Naive thymus-derived CD4-positive, alpha-beta T cell (primary cell): Measurements from ENCODE around the gene FBXO41. TPM values are rescaled to one million over a fixed set of nuclear protein-coding genes. Genes with fewer than 3 reads are reported as not detected.

Source experiments
- ATAC-seq: fragments of 150-1000 bp; cut with Tn5 transposase; 2 replicates; pipeline ENCODE4 v1.10.0; 2021; ENCODE audit warnings: mild to moderate bottlenecking, moderate library complexity
- CTCF ChIA-PET: fragments of 350-600 bp; sonication (Branson Sonifier 250); formaldehyde crosslinking; loops from one replicate; lab custom pipeline; 2021; ENCODE audit warnings: antibody characterized with exemption; lab: Charles Lee
- POLR2A ChIA-PET: fragments of 350-600 bp; sonication (Branson Sonifier 250); formaldehyde crosslinking; loops from one replicate; lab custom pipeline; 2021; ENCODE audit warnings: antibody characterized with exemption, inconsistent platforms; lab: Charles Lee
- DNase-seq, 9 donors: peaks; one replicate each; pipeline versions ENCODE4 v3.0.0 to v3.0.0-alpha.2; 2020 to 2022; ENCODE audit warnings: mixed read lengths in 1 of 9
- H3K27ac ChIP-seq: one replicate; pipeline ENCODE4 v1.7.0; 2013; ENCODE audit warnings: mild to moderate bottlenecking, low read depth, low read length, moderate library complexity
- H3K27me3 ChIP-seq, 2 donors: one replicate each; pipeline ENCODE4 v1.7.0; 2013; ENCODE audit warnings: low read length in 2 of 2, mild to moderate bottlenecking in 2 of 2, moderate library complexity in 2 of 2; ENCODE audit not compliant: control insufficient read depth in 2 of 2, insufficient read depth in 2 of 2
- H3K36me3 ChIP-seq, 3 experiments: 1 replicate in 2 of 3; 2 replicates in 1 of 3; pipeline ENCODE4 v1.7.0; 2013; ENCODE audit warnings: low read length in 3 of 3, mild to moderate bottlenecking in 3 of 3, moderate library complexity in 1 of 3; ENCODE audit not compliant: insufficient read depth in 3 of 3, control insufficient read depth in 2 of 3
- H3K4me1 ChIP-seq, 2 donors: one replicate each; pipeline ENCODE4 v1.7.0; 2013; ENCODE audit warnings: low read length in 2 of 2, mild to moderate bottlenecking in 2 of 2, moderate library complexity in 1 of 2; ENCODE audit not compliant: control insufficient read depth in 2 of 2, insufficient read depth in 2 of 2
- H3K4me3 ChIP-seq: 2 replicates; pipeline ENCODE4 v1.7.0; 2013; ENCODE audit warnings: mild to moderate bottlenecking, low read length
- H3K9me3 ChIP-seq, 3 experiments: 1 replicate in 2 of 3; 2 replicates in 1 of 3; pipeline ENCODE4 v1.7.0; 2013; ENCODE audit warnings: low read length in 3 of 3; ENCODE audit not compliant: control insufficient read depth in 2 of 3
- H3K27ac Mint-ChIP-seq, 9 donors: one replicate each; pipeline ENCODE4 v1.8.0; 2020 to 2022; ENCODE audit warnings: mixed read lengths in 9 of 9, mild to moderate bottlenecking in 8 of 9, moderate library complexity in 5 of 9, inconsistent platforms in 2 of 9
- H3K27me3 Mint-ChIP-seq, 5 donors: one replicate each; pipeline ENCODE4 v1.8.0; 2021 to 2022; ENCODE audit warnings: mixed read lengths in 5 of 5, mild to moderate bottlenecking in 1 of 5
- H3K36me3 Mint-ChIP-seq, 5 donors: one replicate each; pipeline ENCODE4 v1.8.0; 2020 to 2022; ENCODE audit warnings: mixed read lengths in 5 of 5, mild to moderate bottlenecking in 3 of 5, inconsistent platforms in 1 of 5
- H3K4me1 Mint-ChIP-seq, 7 donors: one replicate each; pipeline ENCODE4 v1.8.0; 2020 to 2022; ENCODE audit warnings: mixed read lengths in 7 of 7, mild to moderate bottlenecking in 3 of 7, inconsistent platforms in 1 of 7
- H3K4me3 Mint-ChIP-seq, 10 donors: one replicate each; pipeline ENCODE4 v1.8.0; 2020 to 2022; ENCODE audit warnings: mild to moderate bottlenecking in 10 of 10, mixed read lengths in 10 of 10, moderate library complexity in 6 of 10, inconsistent platforms in 2 of 10
- H3K9me3 Mint-ChIP-seq, 11 donors: one replicate each; pipeline ENCODE4 v1.8.0; 2020 to 2022; ENCODE audit warnings: mixed read lengths in 11 of 11, mild to moderate bottlenecking in 4 of 11, inconsistent platforms in 1 of 11, moderate library complexity in 1 of 11
- intact Hi-C, 2 donors: fragments of 100-400 bp; cut with micrococcal nuclease; formaldehyde crosslinking; loops; one replicate each; pipeline ENCODE4 v1.15.1; 2023
- polyA plus RNA-seq, 2 donors: library from polyadenylated mRNA; unstranded; fragments of 300-500 nt; fragmentation: Illumina TruSeq; gene quantifications; one replicate each; pipeline ENCODE4 v1.2.3, GENCODE V29; 2021
- total RNA-seq, 6 experiments: library from RNA in 5 of 6; stranded (reverse) in 5 of 6; gene quantifications; 1 replicate in 5 of 6; 2 replicates in 1 of 6; pipeline ENCODE4 v1.2.3 and lab custom pipeline; 2021 to 2026

FBXO41 gene
- total and polyA plus RNA-seq, 7 experiments from 2014 or later = 1.5 to 19.6 (median 14.1) TPM

DNA sequence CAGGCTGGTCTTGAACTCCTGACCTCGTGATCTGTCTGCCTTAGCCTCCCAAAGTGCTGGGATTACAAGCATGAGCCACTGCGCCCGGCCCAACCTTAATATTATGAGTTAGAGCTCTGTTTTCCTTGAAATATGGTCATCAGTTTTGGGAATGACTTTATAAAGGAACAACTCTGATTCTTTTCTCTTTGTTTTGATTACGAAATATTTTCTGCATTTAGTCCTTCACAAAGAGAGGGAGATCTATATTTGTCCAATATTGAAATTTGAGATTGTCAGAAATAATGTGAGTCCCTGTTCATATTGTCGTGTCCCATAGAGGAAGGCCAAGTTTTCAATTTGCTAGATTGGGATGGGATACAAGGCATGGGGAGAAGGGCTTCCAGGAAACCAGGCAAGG lies 67.1 kb downstream of the FBXO41 start:
- Histone ChIP-seq H3K4me3 (no peak overlapping the region), H3K27ac (no peak overlapping the region), H3K36me3 (peaks cover 0 to 49% (median 15%) of the 10 kb centered on the region in 3 experiments), H3K4me1 (peaks cover 14 to 18% of the 10 kb centered on the region in 2 donors), H3K27me3 (no peaks in the 10 kb centered on the region), H3K9me3 (no peaks in the 10 kb centered on the region)
- ChIA-PET CTCF (no interaction called here), POLR2A (interaction anchor here (4.9 kb wide), 1 partner anchor 17 kb away, joined by 24 read pairs; the partner anchor contains the start of genes CCT7 and PRADC1)
- no peak overlapping the region for H3K4me3 Mint-ChIP-seq
- H3K27ac Mint-ChIP-seq = peak overlapping the region in 2 of 9 donors; percentile 17 to 32
- peaks cover 1 to 21% (median 4%) of the 10 kb centered on the region in 5 donors for H3K36me3 Mint-ChIP-seq
- peaks cover 16 to 44% (median 36%) of the 10 kb centered on the region in 7 donors for H3K4me1 Mint-ChIP-seq
- ATAC-seq = no peak
- intact Hi-C loops = no loop called here
- no peaks in the 10 kb centered on the region for H3K9me3 Mint-ChIP-seq
- no peaks in the 10 kb centered on the region for H3K27me3 Mint-ChIP-seq
- DNase-seq = no peak

DNA sequence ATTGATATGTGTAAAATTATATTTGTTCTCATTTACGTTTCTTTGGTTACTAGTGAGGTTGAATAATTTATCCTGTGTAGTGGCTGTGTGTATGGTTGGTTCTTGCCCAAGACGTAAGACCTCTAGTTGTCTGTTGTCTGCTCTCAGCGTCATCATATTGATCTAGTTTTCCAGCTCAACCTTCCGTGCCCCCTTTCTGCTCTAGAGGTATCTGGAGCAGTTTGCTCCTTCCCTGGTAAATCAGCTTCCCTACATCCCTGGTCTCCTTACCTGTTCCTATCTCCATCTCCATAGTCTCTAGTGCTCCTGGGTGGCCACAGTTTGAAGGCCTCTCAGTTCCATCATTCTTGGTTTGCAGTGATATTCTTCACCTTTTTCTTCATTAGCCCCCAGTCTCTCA lies 69.0 kb downstream of the FBXO41 start:
- peak overlapping the region; percentile 25 to 98 (median 91) for H3K27ac Mint-ChIP-seq
- H3K27me3 ChIP-seq = no peaks in the 10 kb centered on the region
- CTCF ChIA-PET = interaction anchor here (1.2 to 1.7 kb wide), 3 partner anchors 10 to 75 kb away, joined by 5 read pairs; no protein-coding TSS in a partner anchor
- POLR2A ChIA-PET = interaction anchor here (0.5 to 1.1 kb wide), 5 partner anchors 14 to 1997 kb away, joined by 3 to 5 read pairs (median 3); partner anchors contain the start of genes CCT7 and PRADC1
- H3K27ac ChIP-seq = no peak overlapping the region
- no peak overlapping the region for H3K4me3 ChIP-seq
- peaks cover 0 to 5% (median 0%) of the 10 kb centered on the region in 5 donors for H3K36me3 Mint-ChIP-seq
- H3K4me1 ChIP-seq = peaks cover 14 to 18% of the 10 kb centered on the region in 2 donors
- ATAC-seq (no peak), DNase-seq (no peak)
- H3K4me3 Mint-ChIP-seq = peak overlapping the region; percentile 79 to 99 (median 94)
- H3K9me3 Mint-ChIP-seq = no peaks in the 10 kb centered on the region
- no peaks in the 10 kb centered on the region for H3K27me3 Mint-ChIP-seq
- peaks cover 0 to 30% (median 3%) of the 10 kb centered on the region in 3 experiments for H3K36me3 ChIP-seq
- no peaks in the 10 kb centered on the region for H3K9me3 ChIP-seq
- intact Hi-C loops = loop anchor here in 1 of 2 donors (2.0 kb wide), 1 partner anchor 76 kb away; no protein-coding TSS in a partner anchor
- peaks cover 16 to 44% (median 37%) of the 10 kb centered on the region in 7 donors for H3K4me1 Mint-ChIP-seq

DNA sequence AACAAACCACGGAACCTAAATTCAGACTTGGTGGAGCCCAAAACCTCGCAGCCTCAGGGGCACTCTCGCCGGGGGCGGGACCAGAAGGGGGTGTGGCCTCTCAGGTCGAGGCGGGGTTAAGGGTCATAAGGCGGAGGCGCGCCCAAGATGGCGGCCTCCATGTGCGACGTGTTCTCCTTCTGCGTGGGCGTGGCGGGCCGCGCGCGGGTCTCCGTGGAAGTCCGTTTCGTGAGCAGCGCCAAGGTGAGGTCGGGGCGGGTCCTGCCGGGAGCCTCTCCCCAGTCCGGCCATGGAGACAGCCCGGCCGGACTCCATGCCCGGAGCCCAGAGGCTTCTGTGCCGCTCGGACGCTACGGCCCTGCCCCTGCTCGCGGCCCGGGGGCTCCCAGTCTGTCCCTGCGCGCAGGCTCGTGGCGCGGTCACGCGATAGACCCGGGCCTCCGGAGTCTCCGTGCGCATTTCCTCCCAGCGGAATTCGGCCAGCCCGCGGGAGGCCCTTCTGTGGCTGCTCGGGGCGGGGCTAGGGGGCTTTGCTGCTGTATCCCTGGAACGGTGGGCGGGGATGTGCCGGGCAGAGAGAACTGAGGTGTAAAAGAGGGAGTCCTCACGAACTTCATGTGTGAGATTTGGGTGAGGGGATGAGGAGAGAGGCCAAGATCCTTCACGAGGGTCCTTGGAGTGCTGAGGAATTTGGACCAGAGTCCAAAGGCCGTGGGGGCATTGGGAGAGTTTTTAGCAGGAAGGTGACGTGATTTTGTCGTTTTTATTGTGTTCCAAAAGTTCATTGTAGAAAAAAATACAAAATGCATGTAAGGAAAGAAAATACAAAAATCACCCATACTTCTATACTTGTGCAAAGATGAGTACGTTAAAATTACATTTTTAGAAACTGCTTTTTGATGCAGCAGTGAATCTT lies 69.9 kb downstream of the FBXO41 start, which contains the start of gene SMYD5:
SMYD5 (plus strand) TSS at position 126 of the 916 bp plus-strand sequence; CDS start at position 148, 22 bp downstream.
- Histone ChIP-seq H3K27ac (peak within 1 kb of the TSS; percentile 74), H3K4me3 (peak within 1 kb of the TSS; percentile 73), H3K4me1 (peaks cover 14 to 18% of the 10 kb centered on the region in 2 donors), H3K9me3 (no peaks in the 10 kb centered on the region), H3K36me3 (peaks cover 0 to 21% (median 3%) of the 10 kb centered on the region in 3 experiments), H3K27me3 (no peaks in the 10 kb centered on the region)
- Mint-ChIP-seq H3K4me3 (peak within 1 kb of the TSS; percentile 79 to 99 (median 94)), H3K4me1 (peaks cover 16 to 44% (median 37%) of the 10 kb centered on the region in 7 donors), H3K36me3 (peaks cover 0 to 5% (median 0%) of the 10 kb centered on the region in 5 donors), H3K9me3 (no peaks in the 10 kb centered on the region), H3K27me3 (peaks cover 0 to 3% (median 0%) of the 10 kb centered on the region in 5 donors), H3K27ac (peak within 1 kb of the TSS; percentile 86 to 98 (median 96))
- DNase-seq (peak; percentile 83 to 93 (median 91)), ATAC-seq (peak; percentile 98)
- intact Hi-C loops = loop anchor here (1.0 to 5.0 kb wide), 11 partner anchors 19 to 1987 kb away; partner anchors contain the start of genes ALMS1 (in 2 of the 2), SFXN5 (in 2 of the 2), CCT7 (in 1 of the 2) and PAIP2B (in 1 of the 2)
- ChIA-PET CTCF (interaction anchor here (1.2 to 1.7 kb wide), 4 partner anchors 10 to 76 kb away, joined by 4 to 5 read pairs (median 5); no protein-coding TSS in a partner anchor), POLR2A (interaction anchor here (0.5 to 2.9 kb wide), 6 partner anchors 15 to 1996 kb away, joined by 3 to 34 read pairs (median 4); partner anchors contain the start of genes CCT7, PRADC1 and RAB11FIP5)

DNA sequence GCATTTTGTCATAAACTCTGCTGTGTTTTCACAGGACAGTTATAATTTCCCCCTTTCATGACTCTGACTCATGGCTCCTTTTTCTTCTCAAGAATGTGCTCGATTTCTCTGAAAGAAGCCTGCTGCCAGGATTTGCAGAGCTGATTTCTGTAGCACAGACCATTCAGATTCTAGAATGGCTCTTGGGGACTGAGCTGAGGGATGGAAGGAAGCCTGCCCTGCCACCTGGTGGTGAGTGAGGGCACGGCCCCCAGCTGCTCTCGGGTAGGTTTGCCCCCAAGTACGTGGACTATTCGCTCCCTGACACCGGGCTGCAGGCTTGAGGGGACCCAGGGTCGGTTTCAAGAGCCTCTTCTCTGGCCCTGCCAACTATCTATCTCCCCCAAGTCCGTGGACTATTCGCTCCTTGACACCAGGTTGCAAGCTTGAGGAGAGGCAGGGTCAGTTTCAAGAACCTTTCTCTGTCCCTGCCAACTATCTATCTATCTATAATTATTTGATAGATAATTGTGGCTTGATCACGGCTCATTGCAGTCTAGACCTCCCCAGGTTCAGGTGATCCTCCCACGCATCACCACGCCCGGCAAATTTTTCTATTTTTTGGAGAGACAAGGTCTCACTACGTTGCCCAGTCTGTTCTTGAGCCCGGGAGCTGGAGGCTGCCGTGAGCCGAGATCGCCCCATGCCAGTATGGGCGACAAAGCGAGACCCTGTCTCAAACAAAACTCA lies 71.7 kb downstream of the FBXO41 start:
- Histone ChIP-seq H3K4me1 (peaks cover 14 to 18% of the 10 kb centered on the region in 2 donors), H3K36me3 (peaks cover 0 to 4% (median 0%) of the 10 kb centered on the region in 3 experiments), H3K27ac (no peak overlapping the region), H3K27me3 (no peaks in the 10 kb centered on the region), H3K4me3 (no peak overlapping the region), H3K9me3 (no peaks in the 10 kb centered on the region)
- Mint-ChIP-seq H3K36me3 (peaks cover 0 to 1% (median 0%) of the 10 kb centered on the region in 5 donors), H3K4me1 (peaks cover 16 to 44% (median 36%) of the 10 kb centered on the region in 7 donors), H3K9me3 (no peaks in the 10 kb centered on the region), H3K27me3 (peaks cover 4 to 8% (median 7%) of the 10 kb centered on the region in 5 donors), H3K27ac (peak overlapping the region in 6 of 9 donors; percentile 40 to 98 (median 91)), H3K4me3 (peak overlapping the region in 8 of 10 donors; percentile 15 to 97 (median 62))
- peak; percentile 76 for ATAC-seq
- peak; percentile 48 to 71 (median 64) for DNase-seq
- intact Hi-C loops = loop anchor here (1.0 to 5.0 kb wide), 6 partner anchors 35 to 1745 kb away; partner anchors contain the start of gene POLE4 (in 1 of the 2)
- CTCF ChIA-PET = interaction anchor here (0.6 to 3.7 kb wide), 21 partner anchors 8 to 1820 kb away, joined by 3 to 25 read pairs (median 3); partner anchors contain the start of genes NOTO and PRADC1
- POLR2A ChIA-PET = interaction anchor here (0.6 to 2.9 kb wide), 4 partner anchors 10 to 141 kb away, joined by 3 to 34 read pairs (median 6); partner anchors contain the start of genes CCT7, NOTO, PRADC1 and RAB11FIP5

DNA sequence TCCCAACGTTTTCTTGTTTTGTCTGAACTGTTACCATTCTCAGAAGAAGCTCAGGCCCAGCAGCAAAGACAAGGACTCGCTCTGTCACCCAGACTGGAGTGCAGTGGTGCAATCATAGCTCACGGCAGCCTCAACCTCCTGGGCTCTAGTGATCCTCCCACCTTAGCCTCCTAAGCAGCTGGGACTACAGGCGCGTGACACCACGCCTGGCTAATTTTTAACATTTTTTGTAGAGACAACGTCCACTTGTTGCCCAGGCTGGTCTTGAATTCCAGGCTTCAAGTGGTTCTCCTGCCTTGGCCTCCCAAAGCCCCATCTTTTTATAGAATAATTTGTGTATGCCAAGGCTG lies 72.2 kb downstream of the FBXO41 start:
- CTCF ChIA-PET = interaction anchor here (0.7 to 3.7 kb wide), 15 partner anchors 9 to 225 kb away, joined by 3 to 25 read pairs (median 4); no protein-coding TSS in a partner anchor
- intact Hi-C loops = loop anchor here (1.0 to 5.0 kb wide), 6 partner anchors 35 to 1745 kb away; partner anchors contain the start of gene POLE4 (in 1 of the 2)

More for the DNA sequence above, 72.2 kb downstream of the FBXO41 start:
- POLR2A ChIA-PET = interaction anchor here (1.9 to 2.9 kb wide), 3 partner anchors 22 to 141 kb away, joined by 5 to 34 read pairs (median 7); partner anchors contain the start of genes CCT7, PRADC1, RAB11FIP5 and SFXN5
- Histone ChIP-seq H3K27ac (no peak overlapping the region), H3K9me3 (no peaks in the 10 kb centered on the region), H3K36me3 (peaks cover 0 to 4% (median 0%) of the 10 kb centered on the region in 3 experiments), H3K4me1 (peaks cover 14 to 18% of the 10 kb centered on the region in 2 donors), H3K27me3 (no peaks in the 10 kb centered on the region), H3K4me3 (no peak overlapping the region)
- DNase-seq (no peak), ATAC-seq (no peak)
- H3K36me3 Mint-ChIP-seq = peaks cover 0 to 1% (median 0%) of the 10 kb centered on the region in 5 donors
- no peaks in the 10 kb centered on the region for H3K9me3 Mint-ChIP-seq
- no peak overlapping the region for H3K27ac Mint-ChIP-seq
- H3K27me3 Mint-ChIP-seq = peaks cover 6 to 10% (median 9%) of the 10 kb centered on the region in 5 donors
- peak overlapping the region in 1 of 10 donors; percentile 97 for H3K4me3 Mint-ChIP-seq
- peaks cover 16 to 41% (median 36%) of the 10 kb centered on the region in 7 donors for H3K4me1 Mint-ChIP-seq
